Psoas muscle (tissue), 8 donors: ENCODE measurements around the gene ATP8B4. TPM values are rescaled to one million over a fixed set of nuclear protein-coding genes. Genes with fewer than 3 reads are reported as not detected.
"Not testable (repeated sequence)": the region's sequence is repeated elsewhere in the genome, so short reads cannot be mapped to it uniquely, and the experiment has no call there.

Experiments used
- ATAC-seq, 4 donors: fragments of 200-7000 bp; cut with Tn5 transposase; one replicate each; pipeline ENCODE4 v1.9.1; 2020; ENCODE audit warnings: moderate library complexity in 3 of 4, mild to moderate bottlenecking in 2 of 4
- DNase-seq, 2 donors: peaks; one replicate each; pipeline ENCODE4 v3.0.0-alpha.2; 2020
- H3K27ac ChIP-seq: fragments of 200-600 bp; one replicate; pipeline ENCODE4 v1.8.0; 2022
- H3K27me3 ChIP-seq, 3 donors: fragments of 200-600 bp in 1 of 3; one replicate each; pipeline versions ENCODE4 v1.6.1 to v1.8.0; 2013 to 2022; ENCODE audit warnings: low read length in 2 of 3, mild to moderate bottlenecking in 2 of 3, moderate library complexity in 1 of 3; ENCODE audit not compliant: insufficient read depth in 3 of 3
- H3K36me3 ChIP-seq, 2 donors: fragments of 200-600 bp in 1 of 2; one replicate each; pipeline versions ENCODE4 v1.6.1 to v1.8.0; 2013 to 2022; ENCODE audit warnings: low read depth in 1 of 2, mild to moderate bottlenecking in 1 of 2, moderate library complexity in 1 of 2; ENCODE audit not compliant: insufficient read depth in 1 of 2
- H3K4me1 ChIP-seq: fragments of 200-600 bp; one replicate; pipeline ENCODE4 v1.8.0; 2022
- H3K4me3 ChIP-seq: fragments of 200-600 bp; one replicate; pipeline ENCODE4 v1.8.0; 2022; ENCODE audit warnings: mild to moderate bottlenecking
- H3K9me3 ChIP-seq: fragments of 200-600 bp; one replicate; pipeline ENCODE4 v1.8.0; 2022
- WGBS, 3 donors: extraction: QIAGEN DNeasy Blood & Tissue Kit; methylation state at CpG; one replicate each; pipeline versions ENCODE4 v1.1.6 to v1.1.7; 2013; 5-methylcytosine and 5-hydroxymethylcytosine counted together
- intact Hi-C, 2 donors: fragments of 100-400 bp; cut with DNase I; formaldehyde crosslinking; loops; one replicate each; pipeline versions ENCODE4 v1.11.0 to v1.14.2; 2022
- polyA plus RNA-seq, 3 donors: library from polyadenylated mRNA; stranded (reverse); fragments of 200-250 nt; gene quantifications; one replicate each; pipeline ENCODE4 v1.2.3, GENCODE V29; 2013
- total RNA-seq, 4 donors: library from RNA; stranded (reverse); fragmentation: NEBNext Ultra II Directional in 2 of 4; extraction: Animal tissue kit (Norgen Biotek cat#: 25700) in 2 of 4; gene quantifications; one replicate each; pipeline versions ENCODE4 v1.2.1 to v1.2.4, GENCODE V29; 2021 to 2023
- TF ChIP-seq, protein P1 (sequence below): fragments of 200-600 bp; IDR thresholded peaks from one replicate; pipeline ENCODE4 v1.8.0; 2022; ENCODE audit warnings: antibody characterized with exemption
- donor health status: healthy with polysubstance abuse.
- donor health status: DM: no; HTN: no; CAD: no; lungs with moderate emphysema.
- donor health status: Bipolar disorder and iron deficiency.
- donor health status: healthy.
- donor health status: DM: yes; HTN: yes; CAD: no.
- donor health status: DM: no; HTN: no; CAD: no.
- donor health status: DM: no; HTN: no; CAD: no.
- donor health status: DM: yes; HTN: yes; CAD: no.

The ATP8B4 gene
- total and polyA plus RNA-seq, 7 donors, result 0.25 to 2.2 (median 1.0) TPM

DNA sequence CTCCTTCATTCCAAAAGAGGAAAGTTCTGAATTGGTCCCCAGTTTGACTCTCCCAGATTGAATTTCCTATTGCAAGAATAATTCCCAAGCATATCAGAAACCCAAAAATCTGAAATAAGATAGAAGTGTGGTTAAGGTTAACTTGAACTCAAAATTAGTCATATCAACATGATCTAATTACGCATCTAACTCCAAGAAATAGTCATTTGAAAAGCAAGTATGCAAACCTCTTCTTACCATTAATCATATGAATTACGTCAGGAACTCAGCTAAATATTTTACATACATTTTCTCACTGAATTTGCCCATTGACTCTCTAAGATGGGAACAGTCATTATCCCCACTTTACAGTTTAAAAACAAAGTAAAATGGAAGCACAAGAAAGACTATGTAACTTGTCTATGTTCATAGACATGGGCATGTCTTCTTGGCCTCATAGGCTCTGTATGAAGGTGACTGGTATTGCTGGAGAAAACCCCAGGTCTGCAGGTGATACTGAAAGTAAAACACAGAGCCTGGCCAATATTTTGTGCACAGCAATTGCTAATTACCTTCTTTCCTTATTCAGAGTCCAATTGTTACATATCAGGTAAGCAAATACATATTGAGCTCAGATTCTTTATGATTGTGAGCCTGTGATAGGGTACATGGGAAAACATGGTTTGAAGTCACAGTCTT, 139.2 kb downstream of the ATP8B4 start:
- Histone ChIP-seq H3K9me3 (no peaks in the 10 kb centered on the region), H3K27ac (no peak overlapping the region), H3K27me3 (no peaks in the 10 kb centered on the region), H3K4me1 (no peaks in the 10 kb centered on the region), H3K36me3 (no peaks in the 10 kb centered on the region), H3K4me3 (no peak overlapping the region)
- TF ChIP-seq, protein P1, sequence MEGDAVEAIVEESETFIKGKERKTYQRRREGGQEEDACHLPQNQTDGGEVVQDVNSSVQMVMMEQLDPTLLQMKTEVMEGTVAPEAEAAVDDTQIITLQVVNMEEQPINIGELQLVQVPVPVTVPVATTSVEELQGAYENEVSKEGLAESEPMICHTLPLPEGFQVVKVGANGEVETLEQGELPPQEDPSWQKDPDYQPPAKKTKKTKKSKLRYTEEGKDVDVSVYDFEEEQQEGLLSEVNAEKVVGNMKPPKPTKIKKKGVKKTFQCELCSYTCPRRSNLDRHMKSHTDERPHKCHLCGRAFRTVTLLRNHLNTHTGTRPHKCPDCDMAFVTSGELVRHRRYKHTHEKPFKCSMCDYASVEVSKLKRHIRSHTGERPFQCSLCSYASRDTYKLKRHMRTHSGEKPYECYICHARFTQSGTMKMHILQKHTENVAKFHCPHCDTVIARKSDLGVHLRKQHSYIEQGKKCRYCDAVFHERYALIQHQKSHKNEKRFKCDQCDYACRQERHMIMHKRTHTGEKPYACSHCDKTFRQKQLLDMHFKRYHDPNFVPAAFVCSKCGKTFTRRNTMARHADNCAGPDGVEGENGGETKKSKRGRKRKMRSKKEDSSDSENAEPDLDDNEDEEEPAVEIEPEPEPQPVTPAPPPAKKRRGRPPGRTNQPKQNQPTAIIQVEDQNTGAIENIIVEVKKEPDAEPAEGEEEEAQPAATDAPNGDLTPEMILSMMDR, result no peak
- WGBS, 3 donors, result 91% methylated on average over 2 of the region's 2 CpGs
- DNase-seq, result no peak
- no peak for ATAC-seq
- intact Hi-C loops, result no loop called here

- H3K4me3 ChIP-seq, result no peak overlapping the region
- no peaks in the 10 kb centered on the region for H3K9me3 ChIP-seq
- ATAC-seq (no peak), DNase-seq (no peak)
- H3K27ac ChIP-seq, result no peak overlapping the region
- no peaks in the 10 kb centered on the region for H3K27me3 ChIP-seq
- H3K4me1 ChIP-seq, result no peaks in the 10 kb centered on the region
- WGBS, 3 donors, result 37 to 58% (median 38%) methylated on average over 2 of the region's 2 CpGs
- intact Hi-C loops, result no loop called here
- H3K36me3 ChIP-seq, result no peaks in the 10 kb centered on the region
- TF ChIP-seq, protein P1, result no peak
Observed at GRCh38 chr15:49978121-49978520, 140.9 kb downstream of the ATP8B4 start.

- intact Hi-C loops, result no loop called here
- DNase-seq (no peak), ATAC-seq (no peak)
- H3K27ac ChIP-seq, result no peak overlapping the region
- H3K36me3 ChIP-seq, result no peaks in the 10 kb centered on the region
- TF ChIP-seq, protein P1, result no peak
- H3K9me3 ChIP-seq, result no peaks in the 10 kb centered on the region
- no peaks in the 10 kb centered on the region for H3K4me1 ChIP-seq
- H3K4me3 ChIP-seq, result no peak overlapping the region
- H3K27me3 ChIP-seq, result no peaks in the 10 kb centered on the region
- WGBS, 3 donors, result 37 to 48% (median 40%) methylated on average over 1 of the region's 1 CpG
Observed at GRCh38 chr15:49977306-49977705, 141.7 kb downstream of the ATP8B4 start.

DNA sequence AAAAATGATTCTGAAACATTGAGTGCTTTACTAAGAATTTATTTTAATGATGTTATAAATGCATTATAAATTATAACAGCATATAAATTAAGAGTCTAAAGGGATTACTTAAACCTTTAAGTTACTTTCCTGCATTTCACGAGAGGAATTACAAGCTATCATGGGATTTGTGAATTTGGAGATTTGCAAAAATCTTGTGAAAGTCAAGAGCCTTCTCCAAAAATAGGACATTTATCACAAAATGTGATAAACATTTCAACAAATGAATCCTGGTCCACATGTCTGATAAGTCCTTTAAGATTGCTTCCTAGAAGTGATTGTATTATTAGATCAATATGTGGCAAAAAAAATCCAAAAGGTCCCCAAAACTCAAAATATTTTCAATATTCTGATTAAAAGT, 154.5 kb downstream of the ATP8B4 start:
- DNase-seq (no peak), ATAC-seq (no peak)
- Histone ChIP-seq H3K36me3 (no peaks in the 10 kb centered on the region), H3K27ac (no peak overlapping the region), H3K27me3 (no peaks in the 10 kb centered on the region), H3K4me3 (no peak overlapping the region), H3K9me3 (no peaks in the 10 kb centered on the region), H3K4me1 (no peaks in the 10 kb centered on the region)
- intact Hi-C loops, result no loop called here
- WGBS, 3 donors, result 30 to 83% (median 78%) methylated on average over 1 of the region's 1 CpG
- TF ChIP-seq, protein P1, result no peak

DNA sequence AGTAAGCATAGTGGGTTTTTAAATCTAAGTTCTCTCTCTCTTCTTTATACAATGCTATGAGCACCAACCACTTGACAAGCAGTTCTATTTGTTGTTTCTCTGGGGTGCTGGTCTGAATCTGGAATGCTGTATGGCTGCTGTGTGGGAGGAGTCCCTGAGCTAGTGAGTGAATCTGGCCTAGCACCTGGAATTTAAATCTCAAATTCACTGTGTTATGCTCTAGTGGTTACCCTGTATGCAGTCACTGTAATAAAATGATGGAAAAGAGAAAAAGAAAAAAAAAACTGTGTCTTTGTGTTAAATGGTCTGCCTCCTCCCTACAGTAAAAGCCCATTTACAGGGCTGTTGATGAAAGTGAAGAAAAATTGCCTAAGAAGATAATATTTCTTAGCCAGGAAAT, 155.0 kb downstream of the ATP8B4 start:
- DNase-seq, result no peak
- TF ChIP-seq, protein P1, result no peak
- H3K4me3 ChIP-seq, result no peak overlapping the region
- H3K9me3 ChIP-seq, result peaks cover 2% of the 10 kb centered on the region
- no peaks in the 10 kb centered on the region for H3K27me3 ChIP-seq
- no peaks in the 10 kb centered on the region for H3K4me1 ChIP-seq
- no peak overlapping the region for H3K27ac ChIP-seq
- intact Hi-C loops, result no loop called here
- H3K36me3 ChIP-seq, result no peaks in the 10 kb centered on the region
- no peak for ATAC-seq

DNA sequence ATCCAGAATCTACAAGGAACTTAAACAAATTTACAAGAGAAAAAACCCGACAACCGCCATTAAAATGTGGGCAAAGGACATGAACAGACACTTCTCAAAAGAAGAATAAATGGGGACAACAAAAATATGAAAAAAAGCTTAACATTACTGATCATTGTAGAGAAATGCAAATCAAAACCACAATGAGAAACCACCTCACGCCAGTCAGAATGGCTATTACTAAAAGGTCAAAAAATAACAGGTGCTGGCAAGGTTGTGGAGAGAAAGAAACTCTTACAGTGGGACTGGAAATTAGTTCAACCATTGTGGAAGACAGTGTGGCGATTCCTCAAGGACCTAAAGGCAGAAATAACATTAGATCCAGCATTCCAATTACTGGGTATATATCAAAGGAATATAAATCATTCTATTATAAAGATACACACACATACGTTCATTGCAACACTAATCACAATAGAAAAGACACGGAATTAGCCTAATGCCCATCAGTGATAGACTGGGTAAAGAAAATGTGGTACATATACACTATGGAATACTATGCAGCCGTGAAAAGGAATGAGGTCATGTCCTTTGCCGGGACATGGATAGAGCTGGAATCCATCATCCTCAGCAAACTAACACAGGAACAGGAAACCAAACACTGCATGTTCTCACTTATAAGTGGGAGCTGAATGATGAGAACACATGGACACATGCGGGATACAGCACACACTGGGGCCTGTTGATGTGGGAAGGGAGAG, 155.8 kb downstream of the ATP8B4 start:
- DNase-seq, H3K4me3 ChIP-seq, ATAC-seq, intact Hi-C loops, H3K27ac ChIP-seq, H3K27me3 ChIP-seq, H3K9me3 ChIP-seq, H3K36me3 ChIP-seq, H3K4me1 ChIP-seq: not testable (repeated sequence)
- 86 to 95% (median 90%) methylated on average over 9 of the region's 9 CpGs for WGBS, 3 donors
